Hypothalamus (tissue), 51 donors: Measurements from ENCODE around the gene N4BP2L2.

ENCODE experiments used
- DNase-seq, 51 donors: peaks; one replicate each; lab custom pipeline; 2025; lab: John Stamatoyannopoulos, UW

The N4BP2L2 gene

GRCh38 chr13:32535115-32535514 is 3.5 kb downstream of the N4BP2L2 start:
- no peak for DNase-seq

GRCh38 chr13:32530841-32531253 is 7.7 kb downstream of the N4BP2L2 start:
- DNase-seq: peak in 4 of 51 donors; percentile 2 to 6 (median 5)

GRCh38 chr13:32528358-32528757 is 10.2 kb downstream of the N4BP2L2 start:
- no peak for DNase-seq

GRCh38 chr13:32527151-32527550 is 11.4 kb downstream of the N4BP2L2 start:
- no peak for DNase-seq

- no peak for DNase-seq
Observed at GRCh38 chr13:32525766-32526165, 12.8 kb downstream of the N4BP2L2 start.

GRCh38 chr13:32515246-32515645 is 23.3 kb downstream of the N4BP2L2 start:
- DNase-seq: no peak

GRCh38 chr13:32511482-32511881 is 27.1 kb downstream of the N4BP2L2 start:
- DNase-seq: no peak

- no peak for DNase-seq
Observed at GRCh38 chr13:32504876-32505275, 33.7 kb downstream of the N4BP2L2 start.

- no peak for DNase-seq
Observed at GRCh38 chr13:32504263-32504662, 34.3 kb downstream of the N4BP2L2 start.

GRCh38 chr13:32503727-32504126 is 34.9 kb downstream of the N4BP2L2 start:
- no peak for DNase-seq

- DNase-seq: no peak
Observed at GRCh38 chr13:32501064-32501463, 37.5 kb downstream of the N4BP2L2 start.

- DNase-seq: no peak
Observed at GRCh38 chr13:32499538-32500210, 38.9 kb downstream of the N4BP2L2 start.

GRCh38 chr13:32497589-32497988 is 41.0 kb downstream of the N4BP2L2 start:
- no peak for DNase-seq

- no peak for DNase-seq
Observed at GRCh38 chr13:32496599-32497160, 41.9 kb downstream of the N4BP2L2 start.

GRCh38 chr13:32495841-32496240 is 42.8 kb downstream of the N4BP2L2 start:
- no peak for DNase-seq

GRCh38 chr13:32495429-32495828 is 43.2 kb downstream of the N4BP2L2 start:
- no peak for DNase-seq

- DNase-seq: no peak
Observed at GRCh38 chr13:32491028-32491427, 47.6 kb downstream of the N4BP2L2 start.

- no peak for DNase-seq
Observed at GRCh38 chr13:32476892-32477291, 61.7 kb downstream of the N4BP2L2 start.

GRCh38 chr13:32476021-32476731 is 62.4 kb downstream of the N4BP2L2 start:
- DNase-seq: no peak

GRCh38 chr13:32474999-32475792 is 63.4 kb downstream of the N4BP2L2 start:
- no peak for DNase-seq

- no peak for DNase-seq
Observed at GRCh38 chr13:32473650-32474049, 64.9 kb downstream of the N4BP2L2 start.
